ENCODE measurements around the gene SFN.

GRCh38 chr1:26856604-26857469, 6.1 kb upstream of the SFN start:
- TF ChIP-seq CTCF (IDR thresholded peaks at IDR 0.05) = no peak
- no peak for TF ChIP-seq HOXB5 (CRISPR knock-in tag; IDR thresholded peaks at IDR 0.05)
- TF ChIP-seq KDM5A (IDR thresholded peaks at IDR 0.05) = no peak
- no peak for TF ChIP-seq ZNF302 (CRISPR knock-in tag; IDR thresholded peaks at IDR 0.05)
- no peak for TF ChIP-seq RFX5 (IDR thresholded peaks at IDR 0.05)
- no peak for TF ChIP-seq POLR2A (IDR thresholded peaks at IDR 0.05; ENCODE audit: low read length)
- no peak for TF ChIP-seq REST (IDR thresholded peaks at IDR 0.05)
- TF ChIP-seq MAZ (IDR thresholded peaks at IDR 0.05; ENCODE audit: borderline replicate concordance, low read depth, low read length) = no peak
- TF ChIP-seq USF2 (IDR thresholded peaks at IDR 0.05) = no peak
- TF ChIP-seq MYC (IDR thresholded peaks at IDR 0.05; ENCODE audit: borderline replicate concordance, low read length) = no peak
- TF ChIP-seq ZFP36 (IDR thresholded peaks at IDR 0.05; ENCODE audit: borderline replicate concordance, partially characterized antibody) = no peak
- no peak for TF ChIP-seq JUN (IDR thresholded peaks at IDR 0.05)
